ENCODE data around the gene CIP2A. TPM values are rescaled to one million over a fixed set of nuclear protein-coding genes. Genes with fewer than 3 reads are reported as not detected.

Gene CIP2A
- total and polyA plus RNA-seq, 4 donors: 0.62 to 44.9 (median 0.95) TPM

DNA sequence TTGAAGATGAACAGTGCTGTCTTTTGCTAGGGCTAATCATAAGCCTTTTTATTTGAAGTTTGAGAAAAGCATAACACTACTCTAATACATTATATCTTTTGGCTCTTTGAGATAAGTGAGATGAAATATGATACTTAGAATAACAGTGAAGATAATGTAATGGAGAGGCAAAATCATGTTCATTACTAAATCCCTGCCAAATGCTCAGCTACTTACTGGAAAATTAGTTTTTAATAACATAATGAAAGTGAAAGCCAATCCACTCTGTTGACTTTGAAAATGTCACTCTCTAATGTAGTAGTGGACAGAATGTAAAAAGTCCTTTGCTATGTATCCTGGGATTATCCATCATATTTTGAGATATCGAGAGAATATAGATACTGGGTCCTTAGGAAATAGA, 43.0 kb downstream of the CIP2A start:
- WGBS: 78% methylated on average over 1 of the region's 1 CpG
- H3K4me1 ChIP-seq (ENCODE audit: control insufficient read depth in 4 of 4, insufficient read depth in 4 of 4, low read length in 3 of 4): peaks cover 0 to 5% (median 2%) of the 10 kb centered on the region in 4 donors
- peak overlapping the region; percentile 11 to 30 (median 25) for H3K4me3 ChIP-seq (ENCODE audit: low read depth in 1 of 3, low read length in 3 of 3)
- no peak for DNase-seq (ENCODE audit: low spot score)
- no peaks in the 10 kb centered on the region for H3K27me3 ChIP-seq (ENCODE audit: control insufficient read depth in 4 of 4, insufficient read depth in 4 of 4, low read length in 3 of 4)
- peak overlapping the region in 1 of 2 donors; percentile 66 for H3K9ac ChIP-seq (ENCODE audit: low read depth in 1 of 2, low read length in 2 of 2)
- H3K27ac ChIP-seq (ENCODE audit: low read depth in 1 of 2, low read length in 2 of 2): peak overlapping the region in 1 of 2 donors; percentile 25
- no peaks in the 10 kb centered on the region for H3K36me3 ChIP-seq (ENCODE audit: control insufficient read depth in 4 of 4, insufficient read depth in 3 of 4, low read depth in 1 of 4, low read length in 3 of 4)
- no peaks in the 10 kb centered on the region for H3K9me3 ChIP-seq (ENCODE audit: control insufficient read depth in 4 of 4, low read length in 3 of 4)
- TF ChIP-seq HNF4A (conservative IDR thresholded peaks at IDR 0.05) (no peak), TAF1 (conservative IDR thresholded peaks at IDR 0.05) (no peak), NR2F2 (IDR thresholded peaks at IDR 0.05) (no peak), FOXA1 (IDR thresholded peaks at IDR 0.05) (no peak), FOXA2 (IDR thresholded peaks at IDR 0.05) (no peak), YY1 (IDR thresholded peaks at IDR 0.05) (no peak), RXRA (IDR thresholded peaks at IDR 0.05) (no peak), RAD21 (IDR thresholded peaks at IDR 0.05) (no peak), HNF4G (IDR thresholded peaks at IDR 0.05) (no peak), JUND (IDR thresholded peaks at IDR 0.05) (no peak), SP1 (IDR thresholded peaks at IDR 0.05) (no peak)
- TF ChIP-seq, protein P1, sequence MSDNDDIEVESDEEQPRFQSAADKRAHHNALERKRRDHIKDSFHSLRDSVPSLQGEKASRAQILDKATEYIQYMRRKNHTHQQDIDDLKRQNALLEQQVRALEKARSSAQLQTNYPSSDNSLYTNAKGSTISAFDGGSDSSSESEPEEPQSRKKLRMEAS (IDR thresholded peaks at IDR 0.05): no peak
- TF ChIP-seq, protein P2, sequence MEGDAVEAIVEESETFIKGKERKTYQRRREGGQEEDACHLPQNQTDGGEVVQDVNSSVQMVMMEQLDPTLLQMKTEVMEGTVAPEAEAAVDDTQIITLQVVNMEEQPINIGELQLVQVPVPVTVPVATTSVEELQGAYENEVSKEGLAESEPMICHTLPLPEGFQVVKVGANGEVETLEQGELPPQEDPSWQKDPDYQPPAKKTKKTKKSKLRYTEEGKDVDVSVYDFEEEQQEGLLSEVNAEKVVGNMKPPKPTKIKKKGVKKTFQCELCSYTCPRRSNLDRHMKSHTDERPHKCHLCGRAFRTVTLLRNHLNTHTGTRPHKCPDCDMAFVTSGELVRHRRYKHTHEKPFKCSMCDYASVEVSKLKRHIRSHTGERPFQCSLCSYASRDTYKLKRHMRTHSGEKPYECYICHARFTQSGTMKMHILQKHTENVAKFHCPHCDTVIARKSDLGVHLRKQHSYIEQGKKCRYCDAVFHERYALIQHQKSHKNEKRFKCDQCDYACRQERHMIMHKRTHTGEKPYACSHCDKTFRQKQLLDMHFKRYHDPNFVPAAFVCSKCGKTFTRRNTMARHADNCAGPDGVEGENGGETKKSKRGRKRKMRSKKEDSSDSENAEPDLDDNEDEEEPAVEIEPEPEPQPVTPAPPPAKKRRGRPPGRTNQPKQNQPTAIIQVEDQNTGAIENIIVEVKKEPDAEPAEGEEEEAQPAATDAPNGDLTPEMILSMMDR (IDR thresholded peaks at IDR 0.05; ENCODE audit: low read depth, low read length, missing input control): no peak
- TF ChIP-seq, protein P3, sequence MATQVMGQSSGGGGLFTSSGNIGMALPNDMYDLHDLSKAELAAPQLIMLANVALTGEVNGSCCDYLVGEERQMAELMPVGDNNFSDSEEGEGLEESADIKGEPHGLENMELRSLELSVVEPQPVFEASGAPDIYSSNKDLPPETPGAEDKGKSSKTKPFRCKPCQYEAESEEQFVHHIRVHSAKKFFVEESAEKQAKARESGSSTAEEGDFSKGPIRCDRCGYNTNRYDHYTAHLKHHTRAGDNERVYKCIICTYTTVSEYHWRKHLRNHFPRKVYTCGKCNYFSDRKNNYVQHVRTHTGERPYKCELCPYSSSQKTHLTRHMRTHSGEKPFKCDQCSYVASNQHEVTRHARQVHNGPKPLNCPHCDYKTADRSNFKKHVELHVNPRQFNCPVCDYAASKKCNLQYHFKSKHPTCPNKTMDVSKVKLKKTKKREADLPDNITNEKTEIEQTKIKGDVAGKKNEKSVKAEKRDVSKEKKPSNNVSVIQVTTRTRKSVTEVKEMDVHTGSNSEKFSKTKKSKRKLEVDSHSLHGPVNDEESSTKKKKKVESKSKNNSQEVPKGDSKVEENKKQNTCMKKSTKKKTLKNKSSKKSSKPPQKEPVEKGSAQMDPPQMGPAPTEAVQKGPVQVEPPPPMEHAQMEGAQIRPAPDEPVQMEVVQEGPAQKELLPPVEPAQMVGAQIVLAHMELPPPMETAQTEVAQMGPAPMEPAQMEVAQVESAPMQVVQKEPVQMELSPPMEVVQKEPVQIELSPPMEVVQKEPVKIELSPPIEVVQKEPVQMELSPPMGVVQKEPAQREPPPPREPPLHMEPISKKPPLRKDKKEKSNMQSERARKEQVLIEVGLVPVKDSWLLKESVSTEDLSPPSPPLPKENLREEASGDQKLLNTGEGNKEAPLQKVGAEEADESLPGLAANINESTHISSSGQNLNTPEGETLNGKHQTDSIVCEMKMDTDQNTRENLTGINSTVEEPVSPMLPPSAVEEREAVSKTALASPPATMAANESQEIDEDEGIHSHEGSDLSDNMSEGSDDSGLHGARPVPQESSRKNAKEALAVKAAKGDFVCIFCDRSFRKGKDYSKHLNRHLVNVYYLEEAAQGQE (IDR thresholded peaks at IDR 0.05): no peak
- TF ChIP-seq, protein P4, sequence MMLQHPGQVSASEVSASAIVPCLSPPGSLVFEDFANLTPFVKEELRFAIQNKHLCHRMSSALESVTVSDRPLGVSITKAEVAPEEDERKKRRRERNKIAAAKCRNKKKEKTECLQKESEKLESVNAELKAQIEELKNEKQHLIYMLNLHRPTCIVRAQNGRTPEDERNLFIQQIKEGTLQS (IDR thresholded peaks at IDR 0.05): no peak

DNA sequence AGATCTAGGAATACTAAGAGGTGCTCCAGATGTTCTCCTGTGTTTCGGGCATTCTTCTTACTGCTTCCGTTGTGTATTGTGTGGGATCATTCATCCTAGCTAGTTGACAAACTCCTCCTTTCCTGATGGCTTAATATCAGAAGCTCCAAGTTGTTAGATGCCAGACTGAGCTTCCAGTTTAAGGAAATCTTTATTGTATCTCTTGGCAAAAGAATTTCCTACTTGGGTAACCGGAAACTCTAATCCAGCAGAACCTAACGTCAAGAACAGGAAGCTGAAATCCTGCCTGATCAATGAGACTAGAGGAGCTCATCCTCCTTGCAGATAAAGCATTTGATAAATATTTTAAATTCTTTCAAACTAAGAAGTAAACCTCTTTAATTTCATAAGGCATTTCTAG, 51.2 kb downstream of the CIP2A start:
- Histone ChIP-seq H3K9ac (ENCODE audit: low read depth in 1 of 2, low read length in 2 of 2) (no peak overlapping the region), H3K36me3 (ENCODE audit: control insufficient read depth in 4 of 4, insufficient read depth in 3 of 4, low read depth in 1 of 4, low read length in 3 of 4) (no peaks in the 10 kb centered on the region), H3K9me3 (ENCODE audit: control insufficient read depth in 4 of 4, low read length in 3 of 4) (peaks cover 0 to 2% (median 0%) of the 10 kb centered on the region in 4 donors), H3K4me3 (ENCODE audit: low read depth in 1 of 3, low read length in 3 of 3) (no peak overlapping the region), H3K27ac (ENCODE audit: low read depth in 1 of 2, low read length in 2 of 2) (no peak overlapping the region), H3K27me3 (ENCODE audit: control insufficient read depth in 4 of 4, insufficient read depth in 4 of 4, low read length in 3 of 4) (no peaks in the 10 kb centered on the region), H3K4me1 (ENCODE audit: control insufficient read depth in 4 of 4, insufficient read depth in 4 of 4, low read length in 3 of 4) (no peaks in the 10 kb centered on the region)
- no peak for DNase-seq (ENCODE audit: low spot score)
- WGBS: 72% methylated on average over 4 of the region's 4 CpGs
- TF ChIP-seq FOXA2 (IDR thresholded peaks at IDR 0.05): no peak
